ENCODE results near the gene PSME3.
"Not testable (repeated sequence)": the region's sequence is repeated elsewhere in the genome, so short reads cannot be mapped to it uniquely, and the experiment has no call there.

The PSME3 gene

GRCh38 chr17:42850954-42851353 is 17.8 kb downstream of the PSME3 start, which contains the start of gene AOC3:
AOC3 (plus strand) TSS chr17:42851199; CDS start chr17:42851344, 145 bp downstream.
- no peak for DNase-seq (ENCODE audit: low read depth in 2 of 2)

- DNase-seq (ENCODE audit: low read depth in 2 of 2), result not testable (repeated sequence)
Measured at GRCh38 chr17:42851371-42852240, 18.4 kb downstream of the PSME3 start.

DNA sequence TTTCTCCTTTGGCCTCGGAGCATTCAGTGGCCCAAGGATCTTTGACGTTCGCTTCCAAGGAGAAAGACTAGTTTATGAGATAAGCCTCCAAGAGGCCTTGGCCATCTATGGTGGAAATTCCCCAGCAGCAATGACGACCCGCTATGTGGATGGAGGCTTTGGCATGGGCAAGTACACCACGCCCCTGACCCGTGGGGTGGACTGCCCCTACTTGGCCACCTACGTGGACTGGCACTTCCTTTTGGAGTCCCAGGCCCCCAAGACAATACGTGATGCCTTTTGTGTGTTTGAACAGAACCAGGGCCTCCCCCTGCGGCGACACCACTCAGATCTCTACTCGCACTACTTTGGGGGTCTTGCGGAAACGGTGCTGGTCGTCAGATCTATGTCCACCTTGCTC is 19.2 kb downstream of the PSME3 start:
- no peak for DNase-seq (ENCODE audit: low read depth in 2 of 2)

DNA sequence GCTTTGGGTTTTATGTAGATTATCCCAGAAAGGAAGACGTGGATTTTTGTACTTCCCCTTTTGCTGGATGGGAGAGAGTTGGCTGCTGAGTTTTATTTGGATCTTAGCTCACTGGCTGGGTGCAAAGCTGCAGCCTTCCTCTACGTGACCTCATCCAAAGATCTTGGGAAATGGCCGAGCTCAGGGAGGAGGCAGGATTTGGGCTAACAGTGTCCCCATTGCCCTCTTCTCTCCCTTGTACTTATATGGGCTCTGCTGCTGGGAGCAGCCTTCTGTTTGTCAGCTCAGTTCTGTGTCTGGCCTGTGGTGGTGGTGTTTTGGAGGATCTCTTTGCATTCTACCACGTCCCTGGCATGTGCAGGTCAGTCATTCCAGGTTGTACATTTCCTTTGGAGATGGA is 19.8 kb downstream of the PSME3 start:
- DNase-seq (ENCODE audit: low read depth in 2 of 2), result no peak

GRCh38 chr17:42853597-42853967 is 20.4 kb downstream of the PSME3 start:
- DNase-seq (ENCODE audit: low read depth in 2 of 2), result no peak

DNA sequence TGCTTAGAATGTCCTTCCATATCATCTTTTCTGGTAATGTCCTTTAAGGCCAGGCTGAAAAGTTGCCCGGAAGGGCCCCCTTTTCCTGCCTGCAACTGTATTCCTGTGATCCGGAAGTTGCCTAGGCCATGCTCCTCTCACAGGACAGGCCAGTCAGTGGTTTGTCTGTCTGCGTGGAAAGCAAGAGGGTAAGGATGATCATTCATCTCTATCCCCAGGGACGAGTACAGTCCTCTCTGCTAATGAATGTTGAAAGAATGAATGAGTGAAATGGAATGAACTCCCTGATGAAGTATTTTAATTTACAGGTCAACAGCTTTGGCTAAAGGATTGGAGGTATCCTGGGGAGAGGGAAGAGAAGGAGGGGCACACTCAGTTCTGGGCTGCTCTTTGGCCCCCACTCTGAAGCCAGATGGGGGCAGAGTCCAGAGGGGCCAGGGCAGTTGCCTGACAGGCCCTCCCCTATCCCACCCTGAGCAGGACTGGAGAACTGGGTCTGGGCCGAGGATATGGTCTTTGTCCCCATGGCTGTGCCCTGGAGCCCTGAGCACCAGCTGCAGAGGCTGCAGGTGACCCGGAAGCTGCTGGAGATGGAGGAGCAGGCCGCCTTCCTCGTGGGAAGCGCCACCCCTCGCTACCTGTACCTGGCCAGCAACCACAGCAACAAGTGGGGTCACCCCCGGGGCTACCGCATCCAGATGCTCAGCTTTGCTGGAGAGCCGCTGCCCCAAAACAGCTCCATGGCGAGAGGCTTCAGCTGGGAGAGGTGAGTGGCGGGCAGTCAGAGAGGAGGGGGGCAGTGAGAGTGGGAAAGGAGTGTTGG is 21.0 kb downstream of the PSME3 start:
- no peak for DNase-seq (ENCODE audit: low read depth in 2 of 2)

DNA sequence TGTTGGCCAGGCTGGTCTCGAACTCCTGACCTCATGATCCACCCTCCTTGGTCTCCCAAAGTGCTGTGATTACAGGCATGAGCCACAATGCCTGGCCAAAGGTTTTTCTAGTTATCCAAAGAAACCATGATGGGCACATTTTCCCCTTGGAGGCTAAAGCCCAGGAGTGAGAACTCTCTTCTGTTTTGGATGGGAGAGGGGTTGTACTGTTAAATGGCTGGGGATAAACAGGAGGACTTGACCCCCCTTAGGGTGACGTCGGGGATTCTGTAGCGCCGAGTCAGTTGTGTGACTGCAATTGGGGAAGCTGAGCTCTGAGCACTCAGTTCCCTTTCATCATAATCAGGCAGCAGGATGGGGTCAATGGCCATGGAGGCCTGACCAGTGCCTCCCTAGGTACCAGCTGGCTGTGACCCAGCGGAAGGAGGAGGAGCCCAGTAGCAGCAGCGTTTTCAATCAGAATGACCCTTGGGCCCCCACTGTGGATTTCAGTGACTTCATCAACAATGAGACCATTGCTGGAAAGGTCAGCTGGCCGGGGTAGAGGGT is 21.9 kb downstream of the PSME3 start:
- DNase-seq (ENCODE audit: low read depth in 2 of 2), result no peak

GRCh38 chr17:42856093-42856492 is 22.9 kb downstream of the PSME3 start:
- not testable (repeated sequence) for DNase-seq (ENCODE audit: low read depth in 2 of 2)

GRCh38 chr17:42856516-42856915 is 23.3 kb downstream of the PSME3 start:
- not testable (repeated sequence) for DNase-seq (ENCODE audit: low read depth in 2 of 2)

GRCh38 chr17:42857389-42857788 is 24.2 kb downstream of the PSME3 start:
- no peak for DNase-seq (ENCODE audit: low read depth in 2 of 2)

DNA sequence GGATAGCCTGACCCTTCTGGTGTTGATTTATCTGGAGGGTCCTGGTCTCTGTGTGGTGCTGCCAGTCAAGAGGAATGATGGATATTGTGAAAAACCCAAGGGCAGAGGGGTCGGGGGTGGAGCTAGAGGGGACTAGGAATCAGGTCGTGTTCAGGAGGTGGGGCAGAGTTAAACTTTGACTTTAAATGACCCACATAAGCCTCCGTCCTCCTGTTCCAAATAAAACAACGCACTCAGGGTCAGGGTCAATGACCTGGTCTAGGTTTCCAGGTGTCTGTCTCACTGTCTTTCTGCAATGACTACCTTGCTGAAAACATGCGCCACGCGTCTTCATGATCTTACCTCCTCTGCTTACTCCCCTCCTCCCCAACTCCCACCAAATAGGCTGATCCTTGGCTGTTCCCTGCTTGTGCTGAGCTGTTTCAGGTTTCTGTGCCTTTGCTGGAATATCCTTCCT is 32.5 kb downstream of the PSME3 start:
- DNase-seq (ENCODE audit: low read depth in 2 of 2), result no peak

DNA sequence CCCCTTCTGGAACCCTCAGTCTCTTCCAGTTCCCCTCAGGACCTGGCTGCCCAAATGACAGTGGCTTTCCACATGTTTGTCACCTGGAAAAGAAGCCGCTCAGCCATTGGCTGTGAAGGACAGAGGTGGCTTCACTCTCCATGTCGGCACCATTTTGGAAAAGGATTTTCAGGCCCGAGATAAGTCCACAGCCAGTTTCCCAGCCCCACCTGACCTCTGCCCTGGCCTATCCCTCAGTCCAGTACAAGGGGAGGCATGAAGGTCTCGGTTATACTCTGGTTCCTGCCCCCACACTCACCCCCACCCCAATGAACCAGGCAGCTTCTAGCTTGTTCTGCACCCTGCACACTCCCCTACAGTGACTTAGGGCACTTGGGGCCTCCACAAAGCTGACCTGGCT is 33.0 kb downstream of the PSME3 start:
- no peak for DNase-seq (ENCODE audit: low read depth in 2 of 2)

DNA sequence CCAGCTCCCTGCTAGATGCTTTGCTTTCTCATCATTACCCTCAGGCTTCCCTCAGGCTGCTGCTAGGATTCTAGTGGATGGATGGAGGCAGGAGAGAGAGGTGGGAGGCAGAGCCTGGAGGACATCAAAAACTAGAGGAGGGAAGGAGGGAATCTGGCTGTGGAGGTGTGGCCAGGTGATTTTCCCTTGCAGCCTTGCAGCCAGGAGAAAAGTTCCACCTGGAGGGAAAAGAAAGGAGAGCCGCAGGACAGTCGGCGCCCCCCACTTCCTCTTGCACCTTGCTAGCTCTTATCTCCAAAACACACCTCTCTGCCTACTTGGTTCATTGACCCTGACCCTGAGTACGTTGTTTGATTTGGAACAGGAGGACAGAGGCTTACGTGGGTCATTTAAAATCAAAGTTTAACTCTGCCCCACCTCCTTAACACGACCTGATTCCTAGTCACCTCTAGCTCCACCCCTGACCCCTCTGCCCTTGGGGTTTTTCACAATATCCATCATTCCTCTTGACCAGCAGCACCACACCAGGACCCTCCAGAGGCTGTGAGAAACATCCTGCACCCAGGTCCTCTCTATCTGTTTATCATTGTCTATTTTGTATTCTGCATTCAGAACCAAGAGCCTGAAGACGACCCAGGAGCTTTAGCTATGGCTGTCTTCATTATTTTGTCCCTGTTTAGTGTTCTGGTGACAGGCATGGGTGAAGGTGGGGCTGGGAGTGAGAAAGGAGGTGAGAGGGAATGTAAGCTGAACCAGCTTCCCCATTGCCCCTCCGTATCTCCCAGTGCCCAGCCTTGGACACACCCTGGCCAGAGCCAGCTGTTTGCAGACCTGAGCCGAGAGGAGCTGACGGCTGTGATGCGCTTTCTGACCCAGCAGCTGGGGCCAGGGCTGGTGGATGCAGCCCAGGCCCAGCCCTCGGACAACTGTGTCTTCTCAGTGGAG is 33.7 kb downstream of the PSME3 start:
- no peak for DNase-seq (ENCODE audit: low read depth in 2 of 2)

DNA sequence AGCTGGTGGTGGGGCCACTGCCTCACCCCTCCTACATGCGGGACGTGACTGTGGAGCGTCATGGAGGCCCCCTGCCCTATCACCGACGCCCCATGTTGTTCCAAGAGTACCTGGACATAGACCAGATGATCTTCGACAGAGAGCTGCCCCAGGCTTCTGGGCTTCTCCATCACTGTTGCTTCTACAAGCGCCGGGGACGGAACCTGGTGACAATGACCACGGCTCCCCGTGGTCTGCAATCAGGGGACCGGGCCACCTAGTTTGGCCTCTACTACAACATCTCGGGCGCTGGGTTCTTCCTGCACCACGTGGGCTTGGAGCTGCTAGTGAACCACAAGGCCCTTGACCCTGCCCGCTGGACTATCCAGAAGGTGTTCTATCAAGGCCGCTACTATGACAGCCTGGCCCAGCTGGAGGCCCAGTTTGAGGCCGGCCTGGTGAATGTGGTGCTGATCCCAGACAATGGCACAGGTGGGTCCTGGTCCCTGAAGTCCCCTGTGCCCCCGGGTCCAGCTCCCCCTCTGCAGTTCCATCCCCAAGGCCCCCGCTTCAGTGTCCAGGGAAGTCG is 34.6 kb downstream of the PSME3 start:
- not testable (repeated sequence) for DNase-seq (ENCODE audit: low read depth in 2 of 2)

DNA sequence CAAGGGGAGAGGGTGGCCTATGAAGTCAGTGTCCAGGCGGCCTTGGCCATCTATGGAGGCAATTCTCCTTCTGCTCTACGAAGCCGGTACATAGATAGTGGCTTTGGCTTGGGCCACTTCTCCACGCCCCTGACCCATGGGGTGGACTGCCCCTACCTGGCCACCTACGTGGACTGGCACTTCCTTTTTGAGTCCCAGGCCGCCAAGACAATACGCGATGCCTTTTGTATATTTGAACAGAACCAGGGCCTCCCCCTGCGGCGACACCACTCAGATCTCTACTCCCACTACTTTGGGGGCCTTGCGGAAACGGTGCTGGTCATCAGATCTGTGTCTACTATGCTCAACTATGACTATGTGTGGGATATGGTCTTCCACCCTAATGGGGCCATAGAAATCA is 35.1 kb downstream of the PSME3 start:
- DNase-seq (ENCODE audit: low read depth in 2 of 2), result no peak

GRCh38 chr17:42871647-42872046 is 38.5 kb downstream of the PSME3 start:
- no peak for DNase-seq (ENCODE audit: low read depth in 2 of 2)

GRCh38 chr17:42872251-42872965 is 39.2 kb downstream of the PSME3 start:
- DNase-seq (ENCODE audit: low read depth in 2 of 2), result no peak

- DNase-seq (ENCODE audit: low read depth in 2 of 2), result no peak
Measured at GRCh38 chr17:42873315-42873714, 40.1 kb downstream of the PSME3 start.

DNA sequence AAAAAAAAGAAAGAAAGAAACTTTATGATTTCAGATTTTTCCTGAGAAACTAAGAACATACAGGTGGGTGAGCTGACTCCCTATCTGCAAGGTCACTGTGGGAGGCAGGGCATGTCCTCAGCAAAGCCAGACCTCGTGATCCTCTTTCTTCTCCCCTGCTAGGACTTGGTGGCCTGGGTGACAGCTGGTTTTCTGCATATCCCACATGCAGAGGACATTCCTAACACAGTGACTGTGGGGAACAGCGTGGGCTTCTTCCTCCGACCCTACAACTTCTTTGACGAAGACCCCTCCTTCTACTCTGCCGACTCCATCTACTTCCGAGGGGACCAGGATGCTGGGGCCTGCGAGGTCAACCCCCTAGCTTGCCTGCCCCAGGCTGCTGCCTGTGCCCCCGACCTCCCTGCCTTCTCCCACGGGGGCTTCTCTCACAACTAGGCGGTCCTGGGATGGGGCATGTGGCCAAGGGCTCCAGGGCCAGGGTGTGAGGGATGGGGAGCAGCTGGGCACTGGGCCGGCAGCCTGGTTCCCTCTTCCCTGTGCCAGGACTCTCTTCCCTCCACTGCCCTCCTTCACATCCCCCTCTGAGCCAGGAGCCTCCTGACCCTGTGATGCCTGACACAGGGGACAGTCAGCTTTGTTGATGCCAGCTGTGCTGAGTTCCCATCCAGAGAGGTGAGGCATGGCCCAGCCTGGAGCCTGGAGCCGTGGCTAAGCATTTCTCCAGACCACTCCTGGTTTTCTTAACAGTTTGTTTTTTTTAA is 40.9 kb downstream of the PSME3 start:
- DNase-seq (ENCODE audit: low read depth in 2 of 2), result not testable (repeated sequence)

GRCh38 chr17:42877037-42877436 is 43.8 kb downstream of the PSME3 start:
- DNase-seq (ENCODE audit: low read depth in 2 of 2), result no peak
